Measurements from ENCODE around the gene DCLK1.
A peak's percentile ranks its signal among the peaks of the same experiment; 100 is the strongest.

Gene DCLK1

GRCh38 chr13:35822666-35823065, 308.5 kb downstream of the DCLK1 start:
- DNase-seq (ENCODE audit: extremely low read depth, insufficient read length): no peak
- no peak for TF ChIP-seq CTCF (IDR thresholded peaks at IDR 0.05; ENCODE audit: insufficient read depth, low read length, poor library complexity, severe bottlenecking)
- Histone ChIP-seq H3K36me3 (ENCODE audit: control insufficient read depth, insufficient read depth, low read length) (no peaks in the 10 kb centered on the region), H3K4me3 (replicated peaks; ENCODE audit: low read depth, low read length) (no peak overlapping the region), H3K27me3 (replicated peaks; ENCODE audit: control insufficient read depth, insufficient read depth, low read length) (no peaks in the 10 kb centered on the region)

- peak; percentile 64 for TF ChIP-seq CTCF (IDR thresholded peaks at IDR 0.05; ENCODE audit: insufficient read depth, low read length, poor library complexity, severe bottlenecking)
- H3K27me3 ChIP-seq (replicated peaks; ENCODE audit: control insufficient read depth, insufficient read depth, low read length): no peaks in the 10 kb centered on the region
- H3K4me3 ChIP-seq (replicated peaks; ENCODE audit: low read depth, low read length): no peak overlapping the region
- DNase-seq (ENCODE audit: extremely low read depth, insufficient read length): no peak
- no peaks in the 10 kb centered on the region for H3K36me3 ChIP-seq (ENCODE audit: control insufficient read depth, insufficient read depth, low read length)
These were observed 312.5 kb downstream of the DCLK1 start for GRCh38 chr13:35818633-35819067.

GRCh38 chr13:35817642-35818607, 313.3 kb downstream of the DCLK1 start:
- Histone ChIP-seq H3K36me3 (ENCODE audit: control insufficient read depth, insufficient read depth, low read length) (no peaks in the 10 kb centered on the region), H3K4me3 (replicated peaks; ENCODE audit: low read depth, low read length) (no peak overlapping the region), H3K27me3 (replicated peaks; ENCODE audit: control insufficient read depth, insufficient read depth, low read length) (no peaks in the 10 kb centered on the region)
- no peak for TF ChIP-seq CTCF (IDR thresholded peaks at IDR 0.05; ENCODE audit: insufficient read depth, low read length, poor library complexity, severe bottlenecking)
- DNase-seq (ENCODE audit: extremely low read depth, insufficient read length): no peak

- Histone ChIP-seq H3K36me3 (ENCODE audit: control insufficient read depth, insufficient read depth, low read length) (no peaks in the 10 kb centered on the region), H3K4me3 (replicated peaks; ENCODE audit: low read depth, low read length) (no peak overlapping the region), H3K27me3 (replicated peaks; ENCODE audit: control insufficient read depth, insufficient read depth, low read length) (no peaks in the 10 kb centered on the region)
- TF ChIP-seq CTCF (IDR thresholded peaks at IDR 0.05; ENCODE audit: insufficient read depth, low read length, poor library complexity, severe bottlenecking): no peak
- DNase-seq (ENCODE audit: extremely low read depth, insufficient read length): no peak
These were observed 316.6 kb downstream of the DCLK1 start for GRCh38 chr13:35814605-35815011.

- TF ChIP-seq CTCF (IDR thresholded peaks at IDR 0.05; ENCODE audit: insufficient read depth, low read length, poor library complexity, severe bottlenecking): no peak
- DNase-seq (ENCODE audit: extremely low read depth, insufficient read length): no peak
- Histone ChIP-seq H3K36me3 (ENCODE audit: control insufficient read depth, insufficient read depth, low read length) (no peaks in the 10 kb centered on the region), H3K27me3 (replicated peaks; ENCODE audit: control insufficient read depth, insufficient read depth, low read length) (no peaks in the 10 kb centered on the region), H3K4me3 (replicated peaks; ENCODE audit: low read depth, low read length) (no peak overlapping the region)
These were observed 318.4 kb downstream of the DCLK1 start for GRCh38 chr13:35812736-35813135.

Data from GM06990 (cell line).